ENCODE results near the gene IQCE. TPM values are rescaled to one million over a fixed set of nuclear protein-coding genes. Genes with fewer than 3 reads are reported as not detected.

IQCE gene
- total RNA-seq, 1 experiment from 2014 or later, result 13.4 TPM

DNA sequence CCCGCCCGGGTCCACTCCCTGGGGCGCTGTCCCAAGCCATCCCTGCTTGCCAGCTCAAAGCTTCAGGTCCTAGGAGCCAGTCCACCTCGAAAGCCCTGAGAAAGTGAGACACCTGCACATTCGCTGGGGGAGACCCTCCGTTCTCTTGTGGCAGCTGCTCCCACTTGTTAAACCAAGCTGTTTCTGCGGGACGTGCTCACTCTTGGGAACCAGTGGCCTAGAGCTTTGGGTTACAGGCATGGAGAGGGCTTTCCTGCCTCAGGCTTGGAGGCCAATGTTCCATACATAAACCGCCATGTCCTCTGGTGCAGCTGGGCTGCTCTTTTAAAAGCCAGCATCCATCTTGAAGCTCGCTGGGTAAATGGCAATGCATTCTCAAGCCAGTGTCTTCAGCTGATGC lies 53.1 kb downstream of the IQCE start:
- Mint-ChIP-seq H3K4me1 (ENCODE audit: low read depth, unreplicated experiment) (peaks cover 5% of the 10 kb centered on the region), H3K4me3 (ENCODE audit: unreplicated experiment) (no peak overlapping the region), H3K27ac (ENCODE audit: unreplicated experiment) (no peak overlapping the region), H3K27me3 (ENCODE audit: insufficient read depth, unreplicated experiment) (no peaks in the 10 kb centered on the region), H3K36me3 (ENCODE audit: insufficient read depth, unreplicated experiment) (no peaks in the 10 kb centered on the region), H3K9me3 (ENCODE audit: unreplicated experiment) (no peaks in the 10 kb centered on the region)
- CTCF ChIA-PET, result interaction anchor here (0.9 to 1.5 kb wide), 2 partner anchors 148 to 161 kb away, joined by 3 read pairs; no protein-coding TSS in a partner anchor
- H3K4me3 ChIP-seq (ENCODE audit: low read depth, low read length), result no peak overlapping the region
- no peak for TF ChIP-seq CTCF (IDR thresholded peaks at IDR 0.05; ENCODE audit: insufficient read depth in 1 of 2, low read depth in 1 of 2, low read length in 1 of 2, severe bottlenecking in 1 of 2, unreplicated experiment in 1 of 2)
- no peaks in the 10 kb centered on the region for H3K9me3 ChIP-seq
- no peaks in the 10 kb centered on the region for H3K36me3 ChIP-seq (ENCODE audit: control insufficient read depth, insufficient read depth, low read length)
- intact Hi-C loops (cut with micrococcal nuclease; ENCODE audit: unreplicated experiment), result no loop called here
- DNase-seq, result no peak
- no peaks in the 10 kb centered on the region for H3K27me3 ChIP-seq (replicated peaks; ENCODE audit: control insufficient read depth, insufficient read depth, low read length)
- no TSS peak for BruUV-seq (replicated peaks)
- POLR2A ChIA-PET, result no interaction called here
- no peaks in the 10 kb centered on the region for H3K4me1 ChIP-seq

DNA sequence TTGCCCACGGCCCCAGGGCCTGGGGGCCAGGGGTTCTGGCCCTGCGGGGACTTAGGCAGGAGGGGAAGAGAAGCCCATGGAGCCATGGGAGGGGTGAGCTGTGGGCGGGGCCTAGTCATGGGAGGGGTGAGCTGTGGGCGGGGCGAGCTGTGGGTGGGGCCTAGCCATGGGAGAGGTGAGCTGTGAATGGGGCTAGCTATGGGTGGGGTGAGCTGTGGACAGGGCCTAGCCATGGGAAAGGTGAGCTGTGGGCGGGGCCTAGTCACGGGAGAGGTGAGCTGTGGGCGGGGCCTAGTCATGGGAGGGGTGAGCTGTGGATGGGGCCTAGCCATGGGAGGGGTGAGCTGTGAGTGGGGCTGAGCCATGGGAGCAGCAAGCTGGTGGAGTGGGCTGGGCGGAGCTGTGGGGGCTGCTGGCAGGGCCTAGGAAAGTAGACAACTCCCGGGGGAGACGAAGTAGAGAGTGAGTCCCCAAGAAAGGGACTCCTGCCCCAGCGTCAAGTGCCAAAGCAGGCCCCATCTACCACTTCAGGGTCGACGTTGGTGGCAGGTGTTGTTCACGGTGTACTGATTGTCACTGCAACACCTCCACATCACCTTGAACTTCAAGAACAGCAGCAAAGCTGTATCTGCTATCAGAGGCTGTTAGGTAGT lies 53.8 kb downstream of the IQCE start:
- H3K4me1 Mint-ChIP-seq (ENCODE audit: low read depth, unreplicated experiment), result peaks cover 9% of the 10 kb centered on the region
- H3K4me3 ChIP-seq (ENCODE audit: low read depth, low read length), result no peak overlapping the region
- no peaks in the 10 kb centered on the region for H3K27me3 ChIP-seq (replicated peaks; ENCODE audit: control insufficient read depth, insufficient read depth, low read length)
- no peak for TF ChIP-seq CTCF (IDR thresholded peaks at IDR 0.05; ENCODE audit: insufficient read depth in 1 of 2, low read depth in 1 of 2, low read length in 1 of 2, severe bottlenecking in 1 of 2, unreplicated experiment in 1 of 2)
- BruUV-seq (replicated peaks), result no TSS peak
- H3K4me3 Mint-ChIP-seq (ENCODE audit: unreplicated experiment), result no peak overlapping the region
- no peaks in the 10 kb centered on the region for H3K9me3 Mint-ChIP-seq (ENCODE audit: unreplicated experiment)
- no peaks in the 10 kb centered on the region for H3K9me3 ChIP-seq
- H3K27ac Mint-ChIP-seq (ENCODE audit: unreplicated experiment), result no peak overlapping the region
- DNase-seq, result peak in 1 of 2 experiments; percentile 69
- CTCF ChIA-PET, result interaction anchor here (0.5 to 1.5 kb wide), 3 partner anchors 60 to 161 kb away, joined by 3 to 4 read pairs (median 3); no protein-coding TSS in a partner anchor
- no peaks in the 10 kb centered on the region for H3K36me3 Mint-ChIP-seq (ENCODE audit: insufficient read depth, unreplicated experiment)
- POLR2A ChIA-PET, result no interaction called here
- no peaks in the 10 kb centered on the region for H3K27me3 Mint-ChIP-seq (ENCODE audit: insufficient read depth, unreplicated experiment)
- no peaks in the 10 kb centered on the region for H3K4me1 ChIP-seq
- intact Hi-C loops (cut with micrococcal nuclease; ENCODE audit: unreplicated experiment), result no loop called here
- H3K36me3 ChIP-seq (ENCODE audit: control insufficient read depth, insufficient read depth, low read length), result no peaks in the 10 kb centered on the region

GRCh38 chr7:2613098-2613930 lies 54.5 kb downstream of the IQCE start:
- Histone ChIP-seq H3K4me3 (ENCODE audit: low read depth, low read length) (no peak overlapping the region), H3K4me1 (no peaks in the 10 kb centered on the region), H3K36me3 (ENCODE audit: control insufficient read depth, insufficient read depth, low read length) (no peaks in the 10 kb centered on the region), H3K27me3 (replicated peaks; ENCODE audit: control insufficient read depth, insufficient read depth, low read length) (no peaks in the 10 kb centered on the region), H3K9me3 (no peaks in the 10 kb centered on the region)
- POLR2A ChIA-PET, result interaction anchor here (0.5 kb wide), 1 partner anchor 18 kb away, joined by 5 read pairs; no protein-coding TSS in a partner anchor
- H3K27me3 Mint-ChIP-seq (ENCODE audit: insufficient read depth, unreplicated experiment), result no peaks in the 10 kb centered on the region
- no peaks in the 10 kb centered on the region for H3K36me3 Mint-ChIP-seq (ENCODE audit: insufficient read depth, unreplicated experiment)
- no peaks in the 10 kb centered on the region for H3K9me3 Mint-ChIP-seq (ENCODE audit: unreplicated experiment)
- intact Hi-C loops (cut with micrococcal nuclease; ENCODE audit: unreplicated experiment), result no loop called here
- DNase-seq, result no peak
- H3K4me1 Mint-ChIP-seq (ENCODE audit: low read depth, unreplicated experiment), result peaks cover 11% of the 10 kb centered on the region
- BruUV-seq (replicated peaks), result no TSS peak
- CTCF ChIA-PET, result interaction anchor here (0.5 to 1.5 kb wide), 3 partner anchors 61 to 162 kb away, joined by 3 to 4 read pairs (median 3); no protein-coding TSS in a partner anchor
- no peak for TF ChIP-seq CTCF (IDR thresholded peaks at IDR 0.05; ENCODE audit: insufficient read depth in 1 of 2, low read depth in 1 of 2, low read length in 1 of 2, severe bottlenecking in 1 of 2, unreplicated experiment in 1 of 2)
- H3K27ac Mint-ChIP-seq (ENCODE audit: unreplicated experiment), result no peak overlapping the region
- no peak overlapping the region for H3K4me3 Mint-ChIP-seq (ENCODE audit: unreplicated experiment)

All from Caco-2 (cell line).